Measurements from ENCODE around the gene ATG9A. TPM values are rescaled to one million over a fixed set of nuclear protein-coding genes. Genes with fewer than 3 reads are reported as not detected.

The ATG9A gene
- total and polyA plus RNA-seq, 9 of the 15 experiments (the other 6 are each of a cell fraction or from before 2014, with no cell fraction given): 0.25 to 65.6 (median 23.4) TPM

DNA sequence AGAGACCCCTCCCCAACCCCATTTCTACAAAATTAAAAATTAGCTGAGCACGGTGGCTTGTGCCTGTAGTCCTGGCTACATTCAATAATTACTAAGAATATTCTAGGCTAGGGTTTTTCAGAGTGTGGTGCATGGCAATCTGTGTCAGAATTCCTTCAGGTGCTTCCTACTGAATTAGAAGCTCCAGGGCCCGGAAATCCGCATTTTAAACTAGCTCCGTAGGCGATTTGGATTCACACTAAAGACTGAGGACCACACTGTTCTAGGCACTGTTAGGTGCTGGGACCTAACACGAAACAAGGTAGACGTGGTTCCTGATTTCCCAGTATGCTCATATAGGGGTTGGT is 23.5 kb downstream of the ATG9A start (continued):
- TF ChIP-seq, protein P1, sequence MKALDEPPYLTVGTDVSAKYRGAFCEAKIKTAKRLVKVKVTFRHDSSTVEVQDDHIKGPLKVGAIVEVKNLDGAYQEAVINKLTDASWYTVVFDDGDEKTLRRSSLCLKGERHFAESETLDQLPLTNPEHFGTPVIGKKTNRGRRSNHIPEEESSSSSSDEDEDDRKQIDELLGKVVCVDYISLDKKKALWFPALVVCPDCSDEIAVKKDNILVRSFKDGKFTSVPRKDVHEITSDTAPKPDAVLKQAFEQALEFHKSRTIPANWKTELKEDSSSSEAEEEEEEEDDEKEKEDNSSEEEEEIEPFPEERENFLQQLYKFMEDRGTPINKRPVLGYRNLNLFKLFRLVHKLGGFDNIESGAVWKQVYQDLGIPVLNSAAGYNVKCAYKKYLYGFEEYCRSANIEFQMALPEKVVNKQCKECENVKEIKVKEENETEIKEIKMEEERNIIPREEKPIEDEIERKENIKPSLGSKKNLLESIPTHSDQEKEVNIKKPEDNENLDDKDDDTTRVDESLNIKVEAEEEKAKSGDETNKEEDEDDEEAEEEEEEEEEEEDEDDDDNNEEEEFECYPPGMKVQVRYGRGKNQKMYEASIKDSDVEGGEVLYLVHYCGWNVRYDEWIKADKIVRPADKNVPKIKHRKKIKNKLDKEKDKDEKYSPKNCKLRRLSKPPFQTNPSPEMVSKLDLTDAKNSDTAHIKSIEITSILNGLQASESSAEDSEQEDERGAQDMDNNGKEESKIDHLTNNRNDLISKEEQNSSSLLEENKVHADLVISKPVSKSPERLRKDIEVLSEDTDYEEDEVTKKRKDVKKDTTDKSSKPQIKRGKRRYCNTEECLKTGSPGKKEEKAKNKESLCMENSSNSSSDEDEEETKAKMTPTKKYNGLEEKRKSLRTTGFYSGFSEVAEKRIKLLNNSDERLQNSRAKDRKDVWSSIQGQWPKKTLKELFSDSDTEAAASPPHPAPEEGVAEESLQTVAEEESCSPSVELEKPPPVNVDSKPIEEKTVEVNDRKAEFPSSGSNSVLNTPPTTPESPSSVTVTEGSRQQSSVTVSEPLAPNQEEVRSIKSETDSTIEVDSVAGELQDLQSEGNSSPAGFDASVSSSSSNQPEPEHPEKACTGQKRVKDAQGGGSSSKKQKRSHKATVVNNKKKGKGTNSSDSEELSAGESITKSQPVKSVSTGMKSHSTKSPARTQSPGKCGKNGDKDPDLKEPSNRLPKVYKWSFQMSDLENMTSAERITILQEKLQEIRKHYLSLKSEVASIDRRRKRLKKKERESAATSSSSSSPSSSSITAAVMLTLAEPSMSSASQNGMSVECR (CRISPR knock-in tag; IDR thresholded peaks at IDR 0.05): no peak
- no peak for TF ChIP-seq ZNF12 (CRISPR knock-in tag; IDR thresholded peaks at IDR 0.05)
- TF ChIP-seq ETV5 (CRISPR knock-in tag; IDR thresholded peaks at IDR 0.05; ENCODE audit: low read depth): peak; percentile 27; the same call in 1 of the 2 replicates

DNA sequence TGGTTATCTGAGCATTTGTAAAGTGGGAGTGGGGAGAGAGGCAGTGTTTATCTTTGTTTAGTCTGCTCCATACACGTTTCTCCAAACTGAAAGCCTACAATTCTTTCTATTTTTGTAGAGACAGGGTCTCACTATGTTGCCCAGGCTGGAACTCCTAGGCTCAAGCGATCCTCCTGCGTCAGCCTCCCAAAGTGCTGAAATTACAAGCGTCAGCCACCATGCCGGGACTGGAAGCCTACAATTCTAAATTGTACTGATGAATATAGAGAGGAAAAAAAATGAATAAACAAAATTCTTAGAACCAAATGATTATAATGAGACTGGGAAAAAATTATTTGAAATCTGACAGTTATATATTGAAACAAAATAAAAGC is 24.3 kb downstream of the ATG9A start:
- WGBS (ENCODE audit: insufficient coverage, low coverage, missing lambda C conversion rate): 80% methylated on average over 5 of the region's 5 CpGs
- Histone ChIP-seq H3K4me1 (replicated peaks in 1 of 2; ENCODE audit: control insufficient read depth in 2 of 2, insufficient read depth in 2 of 2, low read length in 2 of 2) (peaks cover 16 to 17% of the 10 kb centered on the region in 2 experiments; a peak in 4 of 5 replicates), H4K20me1 (replicated peaks; ENCODE audit: control insufficient read depth, insufficient read depth, low read length) (peaks cover 11% of the 10 kb centered on the region; the same call in 1 of the 2 replicates), H3K9me1 (ENCODE audit: control insufficient read depth, insufficient read depth, low read length) (no peaks in the 10 kb centered on the region), H3K27me3 (ENCODE audit: control insufficient read depth in 2 of 2, insufficient read depth in 2 of 2, low read length in 2 of 2) (no peaks in the 10 kb centered on the region), H3K9ac (ENCODE audit: insufficient read depth in 1 of 2, low read depth in 2 of 2, low read length in 2 of 2) (no peak overlapping the region), H3K36me3 (ENCODE audit: control insufficient read depth, insufficient read depth, low read length) (peaks cover 30% of the 10 kb centered on the region; the same call in 2 of the 3 replicates), H3K27ac (ENCODE audit: extremely low read depth, low read depth, low read length) (no peak overlapping the region), H3K9me3 (replicated peaks; ENCODE audit: control insufficient read depth, insufficient read depth, low read depth, low read length) (0 out of 2 replicates have a peak, but pooled peaks cover 2% of the 10 kb centered on the region), H3K79me2 (ENCODE audit: control insufficient read depth, insufficient read depth, low read length) (no peaks in the 10 kb centered on the region), H3K4me3 (no peak overlapping the region), H2AFZ (ENCODE audit: low read depth, low read length) (no peak overlapping the region), H3K4me2 (ENCODE audit: insufficient read depth, low read length) (no peak overlapping the region)
- BruUV-seq (replicated peaks): no TSS peak
- no peak for ATAC-seq
- ChIA-PET CTCF (ENCODE audit: low intra/inter-chr PET ratio) (no interaction called here), POLR2A (interaction anchor here (1.2 kb wide), 1 partner anchor 10 kb away, joined by 3 read pairs; no protein-coding TSS in a partner anchor)
- no peak for FAIRE-seq
- no peak for TF ChIP-seq ZNF311 (CRISPR knock-in tag; IDR thresholded peaks at IDR 0.05)
- no peak for TF ChIP-seq SUPT5H (IDR thresholded peaks at IDR 0.05)
- no peak for TF ChIP-seq ZNF57 (CRISPR knock-in tag; IDR thresholded peaks at IDR 0.05)
- peak; percentile 68 for TF ChIP-seq ZNF121 (CRISPR knock-in tag; conservative IDR thresholded peaks at IDR 0.05)
- TF ChIP-seq ZNF717 (CRISPR knock-in tag; IDR thresholded peaks at IDR 0.05): no peak
- TF ChIP-seq ATF7 (IDR thresholded peaks at IDR 0.05): no peak
- TF ChIP-seq RNF2 (IDR thresholded peaks at IDR 0.05): no peak
- intact Hi-C loops (cut with micrococcal nuclease): no loop called here
- in situ Hi-C loops (cut with MboI): loop anchor here (5.0 kb wide), 1 partner anchor 33 kb away; the partner anchor contains the start of gene SLC23A3
- no peak for DNase-seq (ENCODE audit: extremely low read depth in 1 of 4, low spot score in 3 of 4)
